Activated B cell treated with CpG ODN at 0.5 μM for 24 hours (primary cell): Measurements from ENCODE around the gene SH3PXD2A. TPM values are rescaled to one million over a fixed set of nuclear protein-coding genes. Genes with fewer than 3 reads are reported as not detected.

Source experiments
- ATAC-seq: fragments of 200-7000 bp; cut with Tn5 transposase; one replicate; pipeline ENCODE4 v1.10.0; 2021; ENCODE audit warnings: low read depth, mild to moderate bottlenecking, moderate library complexity
- CTCF ChIA-PET: fragments of 350-600 bp; sonication (Branson Sonifier 250); formaldehyde crosslinking; loops from one replicate; lab custom pipeline; 2021; ENCODE audit warnings: antibody characterized with exemption; lab: Charles Lee
- POLR2A ChIA-PET: fragments of 350-600 bp; sonication (Branson Sonifier 250); formaldehyde crosslinking; loops from one replicate; lab custom pipeline; 2021; ENCODE audit warnings: antibody characterized with exemption; lab: Charles Lee
- DNase-seq: peaks from one replicate; pipeline ENCODE4 v3.0.0; 2022
- H3K27ac Mint-ChIP-seq: one replicate; pipeline ENCODE4 v1.8.0; 2020; ENCODE audit warnings: mixed read lengths
- H3K27me3 Mint-ChIP-seq: one replicate; pipeline ENCODE4 v1.8.0; 2021; ENCODE audit warnings: mixed read lengths
- H3K36me3 Mint-ChIP-seq: one replicate; pipeline ENCODE4 v1.8.0; 2021; ENCODE audit warnings: low read depth, mixed read lengths
- H3K4me1 Mint-ChIP-seq: one replicate; pipeline ENCODE4 v1.8.0; 2021; ENCODE audit warnings: mixed read lengths
- H3K4me3 Mint-ChIP-seq: one replicate; pipeline ENCODE4 v1.8.0; 2020; ENCODE audit warnings: mild to moderate bottlenecking, mixed read lengths
- H3K9me3 Mint-ChIP-seq: one replicate; pipeline ENCODE4 v1.8.0; 2020; ENCODE audit warnings: mixed read lengths
- intact Hi-C: fragments of 100-400 bp; cut with micrococcal nuclease; formaldehyde crosslinking; loops from one replicate; pipeline ENCODE4 v1.15.1; 2024
- total RNA-seq: library from RNA; stranded (reverse); gene quantifications from 2 replicates; pipeline ENCODE4 v1.2.3, GENCODE V29; 2022
- TF ChIP-seq, protein P1 (sequence below): fragments of 200-600 bp; IDR thresholded peaks from one replicate; pipeline ENCODE4 v1.8.0; 2022; ENCODE audit warnings: antibody characterized with exemption, mild to moderate bottlenecking

SH3PXD2A gene
- total RNA-seq, 1 donor from 2014 or later, result 18.2 TPM

DNA sequence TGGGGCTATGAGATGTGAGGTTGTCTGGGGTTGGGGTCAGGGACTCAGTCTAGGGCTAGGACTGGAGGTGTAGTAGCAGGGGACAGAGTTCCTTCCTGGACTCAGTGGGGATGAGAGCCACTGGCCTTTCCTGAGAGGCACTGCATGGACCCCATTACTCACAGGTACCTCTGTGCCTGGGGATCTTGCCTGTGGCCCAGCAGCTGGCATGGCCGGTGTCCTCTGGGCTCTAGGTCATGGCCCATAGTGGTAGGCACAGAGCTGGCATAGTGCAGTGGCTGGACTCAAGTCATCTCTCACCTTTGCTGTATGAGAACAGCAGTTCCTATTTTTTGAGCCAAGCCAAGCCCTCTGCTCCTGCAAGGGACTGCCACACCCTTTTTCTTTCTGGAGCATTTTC, 310.0 kb downstream of the SH3PXD2A start:
- H3K9me3 Mint-ChIP-seq, result peaks cover 3% of the 10 kb centered on the region
- TF ChIP-seq, protein P1, sequence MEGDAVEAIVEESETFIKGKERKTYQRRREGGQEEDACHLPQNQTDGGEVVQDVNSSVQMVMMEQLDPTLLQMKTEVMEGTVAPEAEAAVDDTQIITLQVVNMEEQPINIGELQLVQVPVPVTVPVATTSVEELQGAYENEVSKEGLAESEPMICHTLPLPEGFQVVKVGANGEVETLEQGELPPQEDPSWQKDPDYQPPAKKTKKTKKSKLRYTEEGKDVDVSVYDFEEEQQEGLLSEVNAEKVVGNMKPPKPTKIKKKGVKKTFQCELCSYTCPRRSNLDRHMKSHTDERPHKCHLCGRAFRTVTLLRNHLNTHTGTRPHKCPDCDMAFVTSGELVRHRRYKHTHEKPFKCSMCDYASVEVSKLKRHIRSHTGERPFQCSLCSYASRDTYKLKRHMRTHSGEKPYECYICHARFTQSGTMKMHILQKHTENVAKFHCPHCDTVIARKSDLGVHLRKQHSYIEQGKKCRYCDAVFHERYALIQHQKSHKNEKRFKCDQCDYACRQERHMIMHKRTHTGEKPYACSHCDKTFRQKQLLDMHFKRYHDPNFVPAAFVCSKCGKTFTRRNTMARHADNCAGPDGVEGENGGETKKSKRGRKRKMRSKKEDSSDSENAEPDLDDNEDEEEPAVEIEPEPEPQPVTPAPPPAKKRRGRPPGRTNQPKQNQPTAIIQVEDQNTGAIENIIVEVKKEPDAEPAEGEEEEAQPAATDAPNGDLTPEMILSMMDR, result no peak
- no peak overlapping the region for H3K27ac Mint-ChIP-seq
- H3K4me1 Mint-ChIP-seq, result peaks cover 26% of the 10 kb centered on the region
- POLR2A ChIA-PET, result no interaction called here
- DNase-seq (no peak), ATAC-seq (no peak)
- CTCF ChIA-PET, result no interaction called here
- no peaks in the 10 kb centered on the region for H3K36me3 Mint-ChIP-seq
- peaks cover 14% of the 10 kb centered on the region for H3K27me3 Mint-ChIP-seq
- intact Hi-C loops, result no loop called here
- H3K4me3 Mint-ChIP-seq, result no peak overlapping the region

DNA sequence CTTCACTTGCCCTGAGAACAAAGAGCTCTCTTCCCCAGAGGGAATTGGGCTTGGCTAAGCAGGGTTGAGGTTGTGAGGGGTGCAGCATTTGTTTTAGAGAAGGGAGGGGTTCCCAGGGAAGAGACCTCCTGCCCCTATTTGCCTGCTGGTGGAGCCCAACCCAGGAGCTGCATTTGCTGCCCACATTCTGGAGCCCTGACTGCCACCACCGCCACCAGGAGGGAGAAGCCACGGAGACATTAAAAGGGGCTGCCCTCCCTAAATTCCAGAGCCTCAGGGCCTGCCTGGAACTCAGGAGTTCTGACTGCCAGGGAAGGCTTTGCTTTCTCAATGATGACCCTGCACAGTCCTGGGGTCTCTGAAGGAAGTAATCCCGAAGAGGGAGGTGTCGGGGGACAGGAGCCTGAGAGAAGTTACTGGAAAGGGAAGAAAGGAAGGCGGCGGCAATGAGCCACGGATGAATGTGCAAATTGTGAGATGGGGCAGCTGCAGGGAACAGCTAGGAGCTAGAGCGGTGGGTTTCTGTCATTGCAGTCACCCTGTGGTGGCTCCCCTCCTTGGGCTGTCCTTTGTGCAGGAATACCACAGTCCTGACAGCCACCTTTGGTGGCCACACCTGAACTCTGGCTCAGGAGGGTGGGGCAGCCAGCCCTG, 310.6 kb downstream of the SH3PXD2A start:
- ATAC-seq (no peak), DNase-seq (no peak)
- intact Hi-C loops, result no loop called here
- H3K36me3 Mint-ChIP-seq, result no peaks in the 10 kb centered on the region
- ChIA-PET CTCF (no interaction called here), POLR2A (no interaction called here)
- H3K27me3 Mint-ChIP-seq, result peaks cover 14% of the 10 kb centered on the region
- no peaks in the 10 kb centered on the region for H3K9me3 Mint-ChIP-seq
- no peak overlapping the region for H3K27ac Mint-ChIP-seq
- no peak overlapping the region for H3K4me3 Mint-ChIP-seq
- TF ChIP-seq, protein P1, result no peak
- H3K4me1 Mint-ChIP-seq, result peaks cover 26% of the 10 kb centered on the region

Other genes starting within 250 kb of the SH3PXD2A start
- 14.0 and 14.2 TPM in 2 replicates for gene STN1, start 62.6 kb upstream of the SH3PXD2A start, total RNA-seq
- 12.8 and 14.0 TPM in 2 replicates for gene SLK, start 111.6 kb upstream of the SH3PXD2A start, total RNA-seq
- gene COL17A1, start 230.3 kb upstream of the SH3PXD2A start, total RNA-seq, result not detected in 2 replicates